Measurements from ENCODE around the gene MED19.

MED19 gene

DNA sequence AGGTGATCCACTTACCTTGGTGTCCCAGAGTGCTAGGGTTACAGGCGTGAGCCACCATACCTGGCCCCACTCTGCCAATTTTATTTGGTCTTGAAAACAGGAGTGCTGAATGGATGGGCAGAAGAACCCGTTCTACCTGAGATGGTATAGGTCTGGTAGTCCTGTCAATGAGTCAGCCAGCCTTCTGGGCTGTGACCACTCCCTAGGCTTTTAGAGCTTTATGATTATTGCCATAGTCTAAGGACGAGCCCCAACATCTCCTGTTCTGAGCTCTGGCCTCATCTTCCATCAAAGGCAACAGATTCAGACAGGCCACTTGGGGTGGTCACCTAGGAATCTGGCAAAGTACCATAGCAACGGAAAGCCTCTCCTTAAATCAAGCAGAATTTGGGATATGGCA, 32.6 kb downstream of the MED19 start:
- TF ChIP-seq, protein P1, sequence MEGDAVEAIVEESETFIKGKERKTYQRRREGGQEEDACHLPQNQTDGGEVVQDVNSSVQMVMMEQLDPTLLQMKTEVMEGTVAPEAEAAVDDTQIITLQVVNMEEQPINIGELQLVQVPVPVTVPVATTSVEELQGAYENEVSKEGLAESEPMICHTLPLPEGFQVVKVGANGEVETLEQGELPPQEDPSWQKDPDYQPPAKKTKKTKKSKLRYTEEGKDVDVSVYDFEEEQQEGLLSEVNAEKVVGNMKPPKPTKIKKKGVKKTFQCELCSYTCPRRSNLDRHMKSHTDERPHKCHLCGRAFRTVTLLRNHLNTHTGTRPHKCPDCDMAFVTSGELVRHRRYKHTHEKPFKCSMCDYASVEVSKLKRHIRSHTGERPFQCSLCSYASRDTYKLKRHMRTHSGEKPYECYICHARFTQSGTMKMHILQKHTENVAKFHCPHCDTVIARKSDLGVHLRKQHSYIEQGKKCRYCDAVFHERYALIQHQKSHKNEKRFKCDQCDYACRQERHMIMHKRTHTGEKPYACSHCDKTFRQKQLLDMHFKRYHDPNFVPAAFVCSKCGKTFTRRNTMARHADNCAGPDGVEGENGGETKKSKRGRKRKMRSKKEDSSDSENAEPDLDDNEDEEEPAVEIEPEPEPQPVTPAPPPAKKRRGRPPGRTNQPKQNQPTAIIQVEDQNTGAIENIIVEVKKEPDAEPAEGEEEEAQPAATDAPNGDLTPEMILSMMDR (IDR thresholded peaks at IDR 0.05) = no peak
- H3K4me1 Mint-ChIP-seq = peaks cover 7% of the 10 kb centered on the region
- no peak for DNase-seq

DNA sequence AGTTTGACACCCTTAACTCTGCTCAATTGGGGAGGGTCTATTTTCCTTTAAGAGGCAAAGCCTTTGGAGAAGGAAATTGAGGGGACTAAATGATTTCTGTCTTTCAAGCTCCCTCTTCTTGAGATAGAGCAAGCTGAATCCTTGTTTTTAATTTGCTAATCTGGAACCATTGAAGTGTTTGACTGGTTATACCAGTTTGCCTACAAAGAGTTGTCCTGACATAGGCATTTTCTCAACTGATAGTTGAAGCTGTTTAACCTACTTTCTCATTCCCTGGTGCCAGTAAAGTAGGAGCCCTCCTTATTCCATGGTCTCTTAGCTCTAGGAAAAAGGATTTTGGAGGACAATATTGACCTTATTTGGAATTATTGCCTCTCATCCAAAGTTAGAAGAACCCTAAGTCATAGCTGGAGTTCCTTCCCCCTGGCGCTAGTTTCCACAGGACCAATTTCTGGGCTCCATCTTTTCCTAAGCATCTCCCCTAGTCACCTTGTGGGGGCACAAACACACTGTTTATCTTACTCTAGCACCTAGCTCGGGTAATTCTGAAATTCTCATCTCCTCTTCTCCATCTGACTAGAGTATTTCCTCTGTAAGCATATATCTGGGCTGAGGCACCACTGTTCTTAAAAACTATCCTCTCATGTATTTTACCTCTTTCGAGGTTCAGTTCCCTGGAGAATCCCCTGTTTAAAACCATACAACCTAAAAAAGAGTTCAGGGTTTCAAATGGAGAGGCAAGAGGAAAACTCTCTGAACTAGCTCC, 36.7 kb downstream of the MED19 start:
- Mint-ChIP-seq H3K27ac (peak overlapping the region; percentile 63), H3K4me3 (no peak overlapping the region), H3K9me3 (no peaks in the 10 kb centered on the region), H3K27me3 (ENCODE audit: low read depth, poor library complexity) (peaks cover 2% of the 10 kb centered on the region), H3K36me3 (ENCODE audit: low read depth) (peaks cover 51% of the 10 kb centered on the region), H3K4me1 (peaks cover 29% of the 10 kb centered on the region)
- TF ChIP-seq, protein P1 (IDR thresholded peaks at IDR 0.05) = no peak
- no peak for DNase-seq

More for the DNA sequence above, 32.6 kb downstream of the MED19 start:
- H3K4me3 Mint-ChIP-seq = no peak overlapping the region
- no peaks in the 10 kb centered on the region for H3K9me3 Mint-ChIP-seq
- peaks cover 47% of the 10 kb centered on the region for H3K36me3 Mint-ChIP-seq (ENCODE audit: low read depth)
- H3K27ac Mint-ChIP-seq = no peak overlapping the region
- H3K27me3 Mint-ChIP-seq (ENCODE audit: low read depth, poor library complexity) = no peaks in the 10 kb centered on the region

DNA sequence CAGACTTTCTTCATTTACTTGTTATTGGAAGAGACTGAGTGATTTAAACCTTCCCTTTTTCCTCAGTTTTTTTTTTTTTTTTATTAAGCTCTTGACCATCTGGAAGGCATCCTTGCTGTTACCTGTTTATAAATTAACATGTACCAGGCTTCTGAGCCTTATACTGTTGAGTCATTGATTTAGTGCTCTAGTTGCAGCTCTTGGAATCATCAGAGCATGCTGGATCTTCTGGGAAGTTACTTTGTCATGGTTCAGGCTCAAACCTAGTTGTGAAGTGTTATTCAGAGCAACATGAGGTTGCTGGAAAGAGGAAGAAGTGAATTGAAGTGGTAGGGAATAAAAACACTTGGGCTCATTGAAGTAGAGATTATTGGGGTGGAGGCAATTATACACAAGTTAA, 37.8 kb downstream of the MED19 start:
- H3K27ac Mint-ChIP-seq = peak overlapping the region; percentile 40

DNA sequence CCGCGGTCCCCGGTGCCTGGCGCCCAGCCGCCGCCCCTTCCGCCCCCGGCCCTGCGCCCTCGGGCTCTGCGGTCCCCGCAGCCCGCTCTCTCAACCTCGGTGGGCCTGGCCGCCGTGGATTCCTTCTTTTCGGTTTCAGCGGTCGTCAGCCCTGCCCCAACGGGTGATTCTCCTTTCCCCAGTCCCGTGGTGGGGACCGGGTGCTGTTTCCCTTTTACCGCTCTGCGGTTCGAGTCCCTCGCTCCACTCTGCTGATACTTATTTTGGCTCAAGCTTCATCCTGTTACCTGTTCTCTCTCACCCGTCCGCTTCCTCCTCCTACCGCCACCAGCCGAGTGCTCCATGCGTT, 43.6 kb downstream of the MED19 start:
- peak overlapping the region; percentile 99 for H3K4me3 Mint-ChIP-seq
- TF ChIP-seq, protein P1 (IDR thresholded peaks at IDR 0.05) = no peak
- H3K27ac Mint-ChIP-seq = peak overlapping the region; percentile 99
- H3K36me3 Mint-ChIP-seq (ENCODE audit: low read depth) = peaks cover 16% of the 10 kb centered on the region
- H3K9me3 Mint-ChIP-seq = no peaks in the 10 kb centered on the region
- no peak for DNase-seq
- peaks cover 54% of the 10 kb centered on the region for H3K4me1 Mint-ChIP-seq
- peaks cover 2% of the 10 kb centered on the region for H3K27me3 Mint-ChIP-seq (ENCODE audit: low read depth, poor library complexity)

More for the DNA sequence above, 37.8 kb downstream of the MED19 start:
- peaks cover 51% of the 10 kb centered on the region for H3K36me3 Mint-ChIP-seq (ENCODE audit: low read depth)
- peaks cover 37% of the 10 kb centered on the region for H3K4me1 Mint-ChIP-seq
- H3K9me3 Mint-ChIP-seq = no peaks in the 10 kb centered on the region
- H3K27me3 Mint-ChIP-seq (ENCODE audit: low read depth, poor library complexity) = peaks cover 2% of the 10 kb centered on the region
- H3K4me3 Mint-ChIP-seq = no peak overlapping the region
- TF ChIP-seq, protein P1 (IDR thresholded peaks at IDR 0.05) = no peak
- no peak for DNase-seq

DNA sequence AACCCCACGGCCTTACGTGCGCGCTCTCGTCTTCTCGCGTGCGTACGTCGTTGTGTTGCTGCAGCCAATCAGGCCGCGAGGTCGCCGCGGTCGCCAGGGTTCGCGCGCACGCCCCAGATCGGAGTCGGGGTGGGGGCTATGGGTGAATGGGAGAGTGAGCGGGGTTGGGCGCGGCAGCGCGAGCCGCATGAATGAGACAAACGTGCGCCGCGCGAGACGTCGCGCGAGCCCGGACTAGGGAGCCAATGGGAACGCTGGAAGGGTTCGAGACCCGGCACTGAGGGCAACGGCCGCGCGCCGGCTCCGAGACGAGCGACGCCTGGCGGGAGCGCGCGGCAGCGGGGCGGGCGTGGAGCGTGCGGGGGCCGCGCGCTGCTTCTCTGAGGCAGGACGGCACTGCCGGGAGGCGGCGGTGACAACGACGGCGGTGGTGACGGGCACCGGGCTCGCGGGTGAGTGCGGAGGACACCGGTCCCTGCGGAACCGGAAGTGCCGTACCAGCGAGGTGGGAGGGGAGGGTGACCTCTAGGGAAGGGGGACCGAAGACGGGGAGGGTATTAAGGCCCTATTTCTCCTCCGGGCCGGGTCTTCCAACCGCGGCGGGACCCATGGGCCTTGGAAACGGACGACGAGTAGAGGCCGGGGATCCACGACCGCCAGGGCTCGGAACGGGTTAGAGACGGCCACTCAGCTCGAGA, 44.1 kb downstream of the MED19 start, which contains the start of gene ZDHHC5:
Gene ZDHHC5 (plus strand): TSS at position 379 of the 698 bp plus-strand sequence. CDS start 4,977 bp downstream, outside the sequence.
- TF ChIP-seq, protein P1 (IDR thresholded peaks at IDR 0.05) = no peak
- Mint-ChIP-seq H3K4me3 (peak within 1 kb of the TSS; percentile 99), H3K27ac (peak within 1 kb of the TSS; percentile 100), H3K9me3 (no peaks in the 10 kb centered on the region), H3K4me1 (peaks cover 49% of the 10 kb centered on the region), H3K27me3 (ENCODE audit: low read depth, poor library complexity) (peaks cover 2% of the 10 kb centered on the region), H3K36me3 (ENCODE audit: low read depth) (peaks cover 11% of the 10 kb centered on the region)
- DNase-seq = peak; percentile 97
